T-helper 1 cell treated with Interleukin-12 subunit alpha and Interleukin-12 subunit beta and Interleukin-4 antibody, amounts not matched to agents 30 μg/mL and 1 μg/mL, for 36 hours (primary cell): ENCODE data around the gene SLC22A23.

Experiments used
- H3K27ac Mint-ChIP-seq: one replicate; pipeline ENCODE4 v1.8.0; 2021; ENCODE audit warnings: mild to moderate bottlenecking, mixed read lengths
- H3K27me3 Mint-ChIP-seq: one replicate; pipeline ENCODE4 v1.8.0; 2021; ENCODE audit warnings: low read depth, mixed read lengths
- H3K36me3 Mint-ChIP-seq: one replicate; pipeline ENCODE4 v1.8.0; 2021; ENCODE audit warnings: low read depth, mixed read lengths
- H3K4me1 Mint-ChIP-seq: one replicate; pipeline ENCODE4 v1.8.0; 2021; ENCODE audit warnings: low read depth, mixed read lengths
- H3K4me3 Mint-ChIP-seq: one replicate; pipeline ENCODE4 v1.8.0; 2021; ENCODE audit warnings: mild to moderate bottlenecking, moderate library complexity, mixed read lengths
- H3K9me3 Mint-ChIP-seq: one replicate; pipeline ENCODE4 v1.8.0; 2021; ENCODE audit warnings: mixed read lengths

Gene SLC22A23

DNA sequence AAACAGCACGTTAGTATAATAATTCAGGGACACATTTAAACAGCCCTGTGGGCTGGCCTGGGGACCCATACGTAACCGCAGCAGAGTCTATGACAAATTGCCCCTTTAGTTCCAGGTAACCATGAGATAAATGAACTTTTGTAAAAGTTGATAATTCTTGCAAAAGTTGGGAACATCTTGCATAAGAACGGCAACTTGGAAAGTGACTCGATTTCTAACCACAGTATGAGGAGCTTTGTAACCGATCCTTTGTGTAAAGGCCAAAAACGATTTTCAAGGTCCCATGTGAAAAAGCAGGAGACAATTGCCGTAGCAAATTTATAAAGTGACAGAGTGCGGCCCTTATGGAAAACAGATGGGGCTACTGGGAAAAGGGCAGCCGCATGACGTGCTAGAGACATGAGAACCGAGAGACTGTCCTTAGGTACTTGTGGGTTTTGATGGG lies 116.5 kb downstream of the SLC22A23 start:
- no peak overlapping the region for H3K4me3 Mint-ChIP-seq
- H3K27me3 Mint-ChIP-seq = peaks cover 3% of the 10 kb centered on the region
- no peaks in the 10 kb centered on the region for H3K9me3 Mint-ChIP-seq
- H3K27ac Mint-ChIP-seq = no peak overlapping the region
- H3K36me3 Mint-ChIP-seq = no peaks in the 10 kb centered on the region
- H3K4me1 Mint-ChIP-seq = peaks cover 5% of the 10 kb centered on the region

DNA sequence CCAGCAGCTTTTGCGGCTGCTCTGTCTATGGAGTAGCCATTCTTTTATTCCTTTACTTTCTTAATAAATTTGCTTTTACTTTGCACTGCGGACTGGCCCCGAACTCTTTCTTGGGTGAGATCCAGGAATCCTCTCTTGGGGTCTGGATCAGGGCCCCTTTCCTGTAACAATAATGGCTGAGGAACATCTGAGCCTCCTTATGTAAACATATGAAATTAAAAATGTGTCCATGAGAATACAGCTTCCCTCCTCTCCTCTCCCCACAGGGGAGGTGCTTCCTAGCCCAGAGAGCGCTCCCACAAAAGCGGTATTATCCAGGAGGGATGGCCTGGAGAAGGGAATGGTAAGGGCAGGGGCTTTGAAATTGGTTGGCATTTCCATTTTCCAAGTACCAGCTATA lies 117.0 kb downstream of the SLC22A23 start:
- H3K9me3 Mint-ChIP-seq = no peaks in the 10 kb centered on the region
- no peaks in the 10 kb centered on the region for H3K36me3 Mint-ChIP-seq
- no peak overlapping the region for H3K4me3 Mint-ChIP-seq
- H3K4me1 Mint-ChIP-seq = peaks cover 5% of the 10 kb centered on the region
- H3K27ac Mint-ChIP-seq = no peak overlapping the region
- peaks cover 3% of the 10 kb centered on the region for H3K27me3 Mint-ChIP-seq

GRCh38 chr6:3337521-3338350 lies 119.1 kb downstream of the SLC22A23 start:
- Mint-ChIP-seq H3K4me1 (peaks cover 5% of the 10 kb centered on the region), H3K9me3 (no peaks in the 10 kb centered on the region), H3K36me3 (no peaks in the 10 kb centered on the region), H3K27me3 (peaks cover 8% of the 10 kb centered on the region), H3K4me3 (no peak overlapping the region), H3K27ac (no peak overlapping the region)

GRCh38 chr6:3336859-3337515 lies 119.9 kb downstream of the SLC22A23 start:
- Mint-ChIP-seq H3K27ac (no peak overlapping the region), H3K9me3 (no peaks in the 10 kb centered on the region), H3K4me3 (no peak overlapping the region)

GRCh38 chr6:3336066-3336786 lies 120.6 kb downstream of the SLC22A23 start:
- Mint-ChIP-seq H3K27me3 (peaks cover 10% of the 10 kb centered on the region), H3K9me3 (no peaks in the 10 kb centered on the region), H3K27ac (no peak overlapping the region), H3K36me3 (no peaks in the 10 kb centered on the region), H3K4me1 (peaks cover 5% of the 10 kb centered on the region), H3K4me3 (no peak overlapping the region)

More at GRCh38 chr6:3336859-3337515, 119.9 kb downstream of the SLC22A23 start:
- Mint-ChIP-seq H3K4me1 (peaks cover 5% of the 10 kb centered on the region), H3K27me3 (peaks cover 10% of the 10 kb centered on the region), H3K36me3 (no peaks in the 10 kb centered on the region)

DNA sequence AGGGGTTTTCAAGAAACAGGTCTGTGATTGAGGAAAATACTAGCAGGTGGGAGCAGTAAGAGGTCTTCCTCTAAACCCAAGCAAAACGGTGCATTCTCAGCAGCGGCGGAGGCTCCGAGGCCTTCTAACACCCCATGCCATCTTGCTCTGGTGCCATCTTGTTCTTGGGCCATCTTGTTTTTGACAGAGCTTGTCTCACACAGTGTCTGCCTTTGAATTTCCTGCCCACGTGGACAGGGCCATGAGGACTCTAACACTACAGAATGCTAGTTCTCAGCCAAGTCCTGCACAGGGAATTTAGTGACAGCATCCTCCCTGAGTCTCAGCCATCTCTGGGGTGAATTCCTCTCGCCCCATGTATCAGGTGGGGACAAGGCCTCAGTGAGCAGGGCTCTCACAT lies 121.7 kb downstream of the SLC22A23 start:
- H3K27ac Mint-ChIP-seq = no peak overlapping the region
- peaks cover 10% of the 10 kb centered on the region for H3K27me3 Mint-ChIP-seq
- no peaks in the 10 kb centered on the region for H3K36me3 Mint-ChIP-seq
- no peak overlapping the region for H3K4me3 Mint-ChIP-seq
- H3K4me1 Mint-ChIP-seq = peaks cover 5% of the 10 kb centered on the region
- H3K9me3 Mint-ChIP-seq = no peaks in the 10 kb centered on the region

DNA sequence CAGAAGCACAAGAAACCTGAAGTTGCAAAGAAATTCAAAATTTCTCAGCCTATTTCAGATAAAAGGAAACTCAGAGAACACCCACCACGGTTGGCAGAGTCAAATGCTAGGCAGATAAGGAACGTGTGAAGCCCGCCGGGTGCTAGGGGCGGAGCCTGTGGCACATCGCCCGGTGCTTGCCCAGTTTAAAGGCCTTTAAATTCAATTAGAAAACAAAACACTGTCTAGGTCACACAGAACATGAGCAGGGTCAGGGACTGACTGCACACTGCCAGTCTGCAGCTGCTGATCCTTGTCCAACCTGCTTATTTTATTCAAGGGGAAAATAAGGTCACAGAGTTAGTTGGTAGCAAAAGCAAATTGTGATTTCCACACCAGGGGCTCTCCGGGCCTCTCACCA lies 122.3 kb downstream of the SLC22A23 start:
- Mint-ChIP-seq H3K27me3 (peaks cover 10% of the 10 kb centered on the region), H3K4me3 (no peak overlapping the region), H3K27ac (no peak overlapping the region), H3K4me1 (peaks cover 5% of the 10 kb centered on the region), H3K36me3 (no peaks in the 10 kb centered on the region), H3K9me3 (no peaks in the 10 kb centered on the region)

- H3K36me3 Mint-ChIP-seq = no peaks in the 10 kb centered on the region
- H3K4me1 Mint-ChIP-seq = peaks cover 3% of the 10 kb centered on the region
- peaks cover 10% of the 10 kb centered on the region for H3K27me3 Mint-ChIP-seq
- no peak overlapping the region for H3K27ac Mint-ChIP-seq
- H3K4me3 Mint-ChIP-seq = no peak overlapping the region
- no peaks in the 10 kb centered on the region for H3K9me3 Mint-ChIP-seq
These were observed 123.6 kb downstream of the SLC22A23 start for GRCh38 chr6:3333263-3333662.

DNA sequence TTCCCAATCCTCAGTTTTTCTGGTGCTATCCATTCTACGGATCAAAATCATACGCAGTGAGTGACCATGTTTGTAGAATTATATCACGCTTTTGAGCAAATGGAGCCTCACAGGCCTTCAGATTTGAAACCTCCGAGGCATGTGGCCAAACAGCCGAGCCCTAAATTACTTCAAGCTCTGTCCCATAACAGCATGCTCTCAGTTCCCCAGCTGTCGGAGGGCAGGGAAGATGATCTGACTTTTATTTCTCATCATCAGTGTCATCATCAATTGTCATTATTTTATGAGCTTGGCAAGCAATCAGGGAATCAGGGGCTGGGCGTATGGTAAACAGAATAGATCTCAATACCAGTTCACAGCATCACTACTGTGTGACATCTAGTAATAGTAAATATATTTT lies 124.9 kb downstream of the SLC22A23 start:
- no peaks in the 10 kb centered on the region for H3K4me1 Mint-ChIP-seq
- peaks cover 10% of the 10 kb centered on the region for H3K27me3 Mint-ChIP-seq
- H3K36me3 Mint-ChIP-seq = no peaks in the 10 kb centered on the region
- H3K9me3 Mint-ChIP-seq = no peaks in the 10 kb centered on the region
- no peak overlapping the region for H3K4me3 Mint-ChIP-seq
- no peak overlapping the region for H3K27ac Mint-ChIP-seq

DNA sequence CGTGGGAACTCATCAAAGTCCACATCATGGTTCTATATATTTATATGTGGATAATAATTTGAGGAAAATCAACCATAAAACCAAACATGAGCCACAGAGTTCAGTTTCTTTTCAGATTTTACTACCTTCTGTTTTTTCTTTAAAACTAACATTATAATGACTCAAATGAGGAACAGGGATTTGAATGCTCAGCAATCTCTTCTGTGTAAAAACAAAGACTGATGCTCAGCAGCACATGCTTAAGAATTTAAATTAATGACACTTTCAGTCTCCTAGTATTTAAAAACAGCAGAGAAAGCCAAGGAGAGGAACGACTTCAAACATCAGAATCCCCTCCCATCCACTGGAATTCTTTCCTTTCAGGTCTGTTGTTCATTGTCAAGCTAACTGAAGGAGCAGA lies 125.4 kb downstream of the SLC22A23 start:
- Mint-ChIP-seq H3K4me3 (no peak overlapping the region), H3K27ac (no peak overlapping the region), H3K4me1 (no peaks in the 10 kb centered on the region), H3K36me3 (no peaks in the 10 kb centered on the region), H3K27me3 (peaks cover 10% of the 10 kb centered on the region), H3K9me3 (no peaks in the 10 kb centered on the region)

DNA sequence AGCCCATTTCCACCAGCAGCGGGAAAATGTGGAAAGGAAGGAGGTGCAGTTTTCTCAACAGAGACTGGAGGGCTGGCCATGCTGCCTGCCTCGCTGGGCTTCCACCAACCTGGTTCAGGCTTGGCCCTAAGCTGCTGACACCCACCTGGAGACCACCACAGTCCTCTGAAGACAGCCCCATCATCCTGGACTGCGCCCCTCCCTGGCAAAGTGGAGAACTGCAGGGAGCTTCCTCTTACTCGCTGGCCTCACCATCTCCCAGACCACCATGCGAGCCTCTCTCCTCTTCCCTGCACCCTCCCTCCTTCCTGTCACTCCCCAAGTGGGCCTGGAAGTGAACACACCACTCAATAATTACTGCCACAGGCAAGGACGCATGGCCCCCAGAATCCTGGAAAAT lies 126.7 kb downstream of the SLC22A23 start:
- no peak overlapping the region for H3K4me3 Mint-ChIP-seq
- no peak overlapping the region for H3K27ac Mint-ChIP-seq

DNA sequence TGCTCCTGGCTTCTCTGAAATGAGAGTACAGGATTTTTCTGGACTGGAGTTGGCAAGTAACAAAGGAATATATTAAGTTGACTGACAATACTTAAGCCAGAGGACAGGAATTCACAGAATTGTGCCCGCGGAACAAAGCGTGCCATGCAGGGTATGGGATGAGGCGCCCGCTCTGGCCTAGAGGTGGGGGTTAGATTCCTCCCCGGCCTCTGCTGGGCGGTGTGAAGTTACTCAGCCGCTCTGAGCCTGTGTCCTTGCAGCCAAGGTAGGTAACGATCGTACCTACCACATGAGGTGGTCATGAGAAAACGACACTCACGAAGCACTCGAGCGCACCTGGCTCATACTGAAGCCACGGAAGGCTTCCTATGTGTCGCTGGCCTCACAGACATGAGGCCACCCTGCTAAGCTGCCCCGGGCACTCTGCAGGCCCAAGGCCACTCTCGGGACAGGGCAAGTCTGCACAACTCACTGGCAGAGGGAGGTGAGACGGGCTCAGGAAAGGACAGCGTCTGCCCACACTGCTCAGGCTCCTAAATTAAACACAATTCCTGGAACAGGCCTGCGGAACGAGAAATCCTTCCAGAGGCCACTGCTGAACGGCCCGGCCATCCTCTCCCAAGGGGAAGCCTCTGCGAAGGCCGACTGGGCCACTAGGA lies 127.3 kb downstream of the SLC22A23 start:
- Mint-ChIP-seq H3K36me3 (no peaks in the 10 kb centered on the region), H3K27me3 (peaks cover 10% of the 10 kb centered on the region), H3K27ac (no peak overlapping the region), H3K4me3 (no peak overlapping the region), H3K9me3 (no peaks in the 10 kb centered on the region), H3K4me1 (no peaks in the 10 kb centered on the region)

More for the DNA sequence above, 126.7 kb downstream of the SLC22A23 start:
- Mint-ChIP-seq H3K36me3 (no peaks in the 10 kb centered on the region), H3K4me1 (no peaks in the 10 kb centered on the region), H3K27me3 (peaks cover 10% of the 10 kb centered on the region), H3K9me3 (no peaks in the 10 kb centered on the region)

- peaks cover 10% of the 10 kb centered on the region for H3K27me3 Mint-ChIP-seq
- H3K36me3 Mint-ChIP-seq = no peaks in the 10 kb centered on the region
- H3K4me3 Mint-ChIP-seq = no peak overlapping the region
- H3K9me3 Mint-ChIP-seq = no peaks in the 10 kb centered on the region
- H3K27ac Mint-ChIP-seq = no peak overlapping the region
- no peaks in the 10 kb centered on the region for H3K4me1 Mint-ChIP-seq
These were observed 128.1 kb downstream of the SLC22A23 start for GRCh38 chr6:3328796-3329195.

- H3K36me3 Mint-ChIP-seq = no peaks in the 10 kb centered on the region
- H3K9me3 Mint-ChIP-seq = no peaks in the 10 kb centered on the region
- H3K27ac Mint-ChIP-seq = no peak overlapping the region
- H3K4me1 Mint-ChIP-seq = no peaks in the 10 kb centered on the region
- peaks cover 6% of the 10 kb centered on the region for H3K27me3 Mint-ChIP-seq
- H3K4me3 Mint-ChIP-seq = no peak overlapping the region
These were observed 128.7 kb downstream of the SLC22A23 start for GRCh38 chr6:3328145-3328544.
